NB4 (cell line): Measurements from ENCODE around the gene MIA3.

Experiments used
- CTCF ChIP-seq: IDR thresholded peaks from one replicate; pipeline ENCODE4 v1.5.1; 2012; ENCODE audit warnings: low read depth, low read length
- MYC ChIP-seq: IDR thresholded peaks from 2 replicates; pipeline ENCODE4 v1.6.1; 2011; ENCODE audit warnings: low read depth, low read length
- POLR2A ChIP-seq: IDR thresholded peaks from 2 replicates; pipeline ENCODE4 v1.6.1; 2011; ENCODE audit warnings: mild to moderate bottlenecking; ENCODE audit not compliant: insufficient read length; ENCODE audit errors: extremely low read depth
- TF ChIP-seq, protein P1 (sequence below): IDR thresholded peaks from 2 replicates; pipeline ENCODE4 v1.6.1; 2011; ENCODE audit warnings: low read depth, low read length

DNA sequence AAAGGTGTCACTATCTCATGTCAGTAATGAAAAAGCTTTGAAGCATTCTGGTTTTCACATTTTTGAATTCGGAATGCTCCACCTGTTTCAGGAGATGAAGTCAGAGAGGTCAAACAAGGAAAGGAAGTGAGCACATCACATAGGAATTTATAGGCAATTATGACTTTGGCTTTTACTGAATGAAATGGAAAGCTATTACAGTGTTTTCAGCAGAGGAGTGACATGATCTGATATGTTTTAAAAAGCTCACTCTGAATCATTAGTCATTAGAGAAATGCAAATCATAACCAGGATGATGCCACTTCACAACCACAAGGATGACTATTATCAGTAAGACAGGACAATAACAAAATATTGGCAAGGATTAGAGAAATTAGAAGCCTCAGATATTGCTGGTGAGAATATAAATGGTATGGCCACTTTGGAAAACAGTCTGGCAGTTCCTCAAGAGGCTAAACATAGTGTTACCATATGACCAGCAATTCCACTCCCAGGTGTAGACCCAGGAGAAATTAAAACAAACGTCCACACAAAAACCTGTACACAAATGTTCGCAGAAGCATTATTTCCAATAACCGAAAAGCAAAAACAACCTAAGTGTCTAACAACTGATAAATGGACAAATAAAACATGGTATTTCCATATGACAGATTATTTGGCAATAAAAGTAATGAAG is 35.7 kb upstream of the MIA3 start:
- TF ChIP-seq CTCF (no peak), POLR2A (no peak), MYC (no peak)
- TF ChIP-seq, protein P1, sequence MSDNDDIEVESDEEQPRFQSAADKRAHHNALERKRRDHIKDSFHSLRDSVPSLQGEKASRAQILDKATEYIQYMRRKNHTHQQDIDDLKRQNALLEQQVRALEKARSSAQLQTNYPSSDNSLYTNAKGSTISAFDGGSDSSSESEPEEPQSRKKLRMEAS, result no peak
